ENCODE results near the gene CASZ1.

The CASZ1 gene

GRCh38 chr1:10651389-10651766 is 145.1 kb downstream of the CASZ1 start:
- no peak for DNase-seq (ENCODE audit: low read depth)

GRCh38 chr1:10650556-10651388 is 145.7 kb downstream of the CASZ1 start:
- no peak for DNase-seq (ENCODE audit: low read depth)

DNA sequence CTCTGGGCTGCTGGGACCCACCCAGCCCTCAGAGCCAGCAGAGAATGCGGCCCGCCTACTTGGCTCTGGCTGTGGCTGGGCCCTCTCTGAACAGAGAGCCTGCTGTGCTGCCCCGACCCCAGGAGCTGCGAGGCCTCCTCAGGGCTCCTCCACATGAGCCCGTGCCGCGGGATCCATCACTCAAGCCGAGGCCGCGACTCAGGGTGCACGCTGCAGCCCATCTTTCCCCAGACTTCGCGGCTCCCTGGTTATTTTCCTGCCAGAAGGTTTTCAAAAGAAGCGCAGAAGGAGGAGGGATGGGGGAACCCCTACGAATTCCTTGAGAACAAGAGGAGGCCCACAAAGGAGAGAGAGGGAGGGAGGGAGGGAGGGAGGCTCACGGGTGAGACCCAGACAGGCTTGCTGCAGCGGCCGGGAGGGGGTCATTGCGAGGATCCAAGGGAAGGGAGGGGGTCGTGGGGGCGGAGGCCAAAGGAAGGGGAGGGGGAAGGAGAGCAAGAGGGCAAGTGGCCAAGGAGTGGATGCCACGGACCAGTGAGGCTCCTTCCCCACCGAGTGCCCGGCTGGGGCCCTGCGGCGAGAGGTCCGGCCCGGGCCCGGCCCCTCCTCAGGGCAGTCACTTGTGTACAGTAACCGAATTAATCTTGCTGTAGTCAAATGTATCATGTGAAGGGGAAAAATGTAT is 146.8 kb downstream of the CASZ1 start:
- DNase-seq (ENCODE audit: low read depth): no peak

GRCh38 chr1:10648689-10649516 is 147.5 kb downstream of the CASZ1 start:
- no peak for DNase-seq (ENCODE audit: low read depth)

- no peak for DNase-seq (ENCODE audit: low read depth)
These were observed 148.9 kb downstream of the CASZ1 start for GRCh38 chr1:10647414-10648170.

- DNase-seq (ENCODE audit: low read depth): no peak
These were observed 150.0 kb downstream of the CASZ1 start for GRCh38 chr1:10646347-10646861.

DNA sequence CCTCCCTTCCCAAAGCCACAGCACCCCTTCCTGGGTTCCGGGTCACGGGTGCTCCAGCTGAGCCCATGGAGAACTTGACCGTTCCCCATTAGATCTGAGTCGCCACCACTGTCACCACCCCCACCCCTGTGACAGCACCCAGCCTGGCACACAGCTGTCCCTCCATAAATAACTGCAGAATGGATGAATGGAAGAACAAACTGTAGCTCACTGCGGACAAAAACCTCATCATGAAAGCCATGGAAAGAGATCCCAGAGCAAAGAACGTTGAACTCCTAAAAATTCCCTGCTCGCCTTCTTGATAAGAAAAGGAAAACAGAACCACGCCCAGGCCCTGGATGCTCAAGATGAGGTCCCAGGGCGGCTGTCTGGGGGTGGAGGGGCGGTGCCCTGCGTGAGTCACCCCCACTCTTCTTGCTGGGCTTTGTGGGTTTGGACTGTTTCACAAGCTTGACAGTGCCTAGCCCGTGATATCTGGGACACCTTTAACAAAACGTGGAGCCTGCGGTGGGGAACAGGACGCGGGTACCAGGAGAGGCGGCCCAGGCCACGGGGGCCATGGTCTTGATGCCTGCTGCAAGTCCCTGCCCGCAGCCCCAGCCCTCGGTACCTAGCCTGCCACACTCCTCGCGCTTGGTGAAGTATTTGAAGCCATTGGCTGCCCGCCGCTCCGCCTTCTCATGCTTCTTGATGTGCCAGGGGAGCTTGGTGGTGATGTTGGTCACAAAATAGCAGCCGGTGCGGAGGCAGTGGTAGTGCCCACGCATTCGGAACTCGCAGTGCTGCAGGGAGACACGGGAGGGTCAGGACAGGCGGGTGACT is 151.9 kb downstream of the CASZ1 start:
- DNase-seq (ENCODE audit: low read depth): no peak

GRCh38 chr1:10643607-10644306 is 152.7 kb downstream of the CASZ1 start:
- DNase-seq (ENCODE audit: low read depth): no peak

- DNase-seq (ENCODE audit: low read depth): no peak
These were observed 153.9 kb downstream of the CASZ1 start for GRCh38 chr1:10642403-10643080.

DNA sequence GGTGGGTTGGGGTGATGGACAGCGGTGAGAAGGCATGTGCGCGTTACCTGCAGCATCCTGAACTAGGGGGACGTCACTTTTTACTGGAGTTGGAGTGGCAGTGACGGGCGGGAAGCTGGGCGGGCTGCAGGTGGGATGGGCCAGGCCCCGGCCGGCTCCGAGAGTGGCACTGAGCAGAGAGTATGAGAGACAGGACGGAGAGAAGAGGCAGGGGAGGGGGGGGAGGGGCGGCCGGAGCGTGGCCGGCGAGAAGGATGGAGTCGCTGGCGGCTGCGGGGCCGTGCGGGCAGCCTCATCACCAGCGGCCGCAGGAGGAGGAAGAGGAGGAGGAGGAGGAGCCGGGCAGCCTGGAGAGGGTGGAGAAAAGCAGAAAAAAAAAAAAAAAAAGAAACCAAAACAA is 154.5 kb downstream of the CASZ1 start:
- DNase-seq (ENCODE audit: low read depth): no peak

DNA sequence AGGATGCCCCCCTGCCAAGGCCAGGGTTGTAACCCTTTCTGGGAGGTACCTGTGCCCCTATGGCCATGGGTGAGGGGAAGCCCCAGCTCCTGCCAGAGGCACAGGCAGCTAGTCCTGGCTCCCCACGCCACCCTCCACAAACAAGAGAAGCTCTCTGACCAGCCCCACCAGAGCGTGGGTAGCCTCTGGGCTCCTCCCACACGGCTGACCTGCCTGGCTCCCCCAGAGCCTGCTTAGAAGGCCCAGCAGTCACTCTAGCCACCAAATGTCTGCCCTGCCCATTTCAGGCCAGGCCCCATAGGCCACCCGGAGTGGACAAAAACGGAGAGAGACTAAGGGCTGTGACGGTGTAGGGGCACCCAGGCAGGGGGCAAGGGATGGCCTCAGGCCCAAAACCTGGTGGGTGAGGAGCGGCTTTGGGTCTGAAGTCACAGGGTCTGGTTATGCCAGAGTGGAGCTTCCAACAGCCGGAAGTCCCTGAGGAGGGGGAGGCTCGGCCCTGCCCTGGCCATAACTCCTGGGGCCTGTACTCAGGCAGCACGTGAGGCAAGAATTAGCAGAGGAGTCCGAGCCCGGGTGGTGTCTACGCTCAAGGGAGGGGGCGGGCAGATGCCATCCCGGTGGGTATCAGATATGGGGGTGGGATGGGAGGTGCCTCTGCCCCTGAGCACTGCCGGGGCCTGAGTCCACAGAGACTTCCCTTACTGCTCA is 155.4 kb downstream of the CASZ1 start:
- no peak for DNase-seq (ENCODE audit: low read depth)

DNA sequence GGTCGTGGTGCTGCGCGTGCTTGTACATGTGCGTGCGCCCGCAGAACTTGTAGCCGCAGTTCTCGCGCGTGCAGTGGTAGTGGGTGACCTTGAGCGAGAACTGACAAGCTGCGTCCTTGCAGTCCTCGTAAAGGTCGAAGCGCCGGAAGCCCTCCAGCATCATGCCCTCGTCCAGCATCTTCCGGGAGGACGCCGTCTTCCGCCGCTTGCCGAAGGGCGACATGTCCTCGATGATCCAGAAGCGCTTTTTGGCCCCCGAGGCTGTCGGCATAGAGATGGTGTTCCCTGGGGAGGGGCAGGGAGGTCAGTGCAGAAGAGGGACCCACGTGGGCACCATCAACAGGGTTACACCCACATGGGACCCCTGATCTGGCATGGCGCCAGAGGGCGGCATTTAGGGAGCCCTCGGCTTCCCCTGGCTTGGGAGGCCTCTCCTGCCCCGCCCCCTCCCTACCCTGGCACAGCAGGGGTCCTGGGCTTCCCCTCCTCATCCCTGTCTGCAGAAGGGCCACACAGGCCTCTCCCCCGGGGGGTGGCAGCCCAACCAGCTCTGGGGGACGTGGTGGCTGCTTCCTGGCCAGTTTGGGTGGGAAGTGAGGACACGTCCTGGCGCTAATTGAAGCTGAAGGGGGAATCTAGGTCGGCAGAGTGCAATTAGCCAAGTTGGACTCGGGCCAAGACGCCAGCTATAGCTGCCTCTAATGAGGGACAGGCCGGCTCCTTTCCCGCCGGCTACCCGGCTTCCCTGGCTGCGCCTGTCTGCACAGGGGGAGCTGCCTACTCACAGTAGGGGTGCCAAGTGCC is 156.5 kb downstream of the CASZ1 start:
- no peak for DNase-seq (ENCODE audit: low read depth)

GRCh38 chr1:10639011-10639774 is 157.3 kb downstream of the CASZ1 start:
- no peak for DNase-seq (ENCODE audit: low read depth)

GRCh38 chr1:10638559-10639005 is 157.9 kb downstream of the CASZ1 start:
- DNase-seq (ENCODE audit: low read depth): no peak

DNA sequence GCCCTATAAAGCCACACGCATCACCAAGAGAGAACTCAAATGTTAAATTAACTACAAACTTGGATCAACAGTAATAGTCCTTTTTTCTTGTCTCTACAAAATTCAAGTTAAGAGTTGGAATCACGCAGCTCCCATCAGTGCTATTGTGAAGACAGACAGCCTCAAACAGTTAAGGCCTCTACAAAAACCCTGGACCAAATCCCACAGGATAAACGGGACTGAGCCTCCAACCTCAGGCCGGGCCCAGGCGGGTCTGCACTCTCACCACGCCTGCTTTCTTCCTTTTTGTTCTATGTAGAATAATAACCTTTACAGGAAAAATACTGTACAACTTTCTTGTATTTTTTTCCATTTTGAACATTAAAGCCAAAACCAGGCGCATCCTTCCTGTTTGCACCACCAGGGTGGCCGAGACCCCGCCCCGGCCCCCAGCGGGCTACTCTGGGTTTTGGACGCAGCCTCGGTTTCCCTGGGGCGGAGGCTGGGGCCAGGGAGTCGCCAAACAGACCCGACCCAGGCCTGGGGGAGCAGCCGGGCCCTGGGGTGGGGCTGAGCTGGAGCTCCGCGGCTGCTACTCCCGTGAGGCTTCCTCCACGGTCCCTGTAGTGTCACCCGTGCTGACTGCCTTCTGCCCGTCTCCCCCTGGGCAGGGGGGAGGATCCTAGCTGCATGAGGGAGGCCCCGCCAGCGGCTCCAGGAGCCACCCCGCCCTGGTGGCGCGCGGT is 158.4 kb downstream of the CASZ1 start:
- DNase-seq (ENCODE audit: low read depth): no peak

- DNase-seq (ENCODE audit: low read depth): no peak
These were observed 159.0 kb downstream of the CASZ1 start for GRCh38 chr1:10637400-10637799.

DNA sequence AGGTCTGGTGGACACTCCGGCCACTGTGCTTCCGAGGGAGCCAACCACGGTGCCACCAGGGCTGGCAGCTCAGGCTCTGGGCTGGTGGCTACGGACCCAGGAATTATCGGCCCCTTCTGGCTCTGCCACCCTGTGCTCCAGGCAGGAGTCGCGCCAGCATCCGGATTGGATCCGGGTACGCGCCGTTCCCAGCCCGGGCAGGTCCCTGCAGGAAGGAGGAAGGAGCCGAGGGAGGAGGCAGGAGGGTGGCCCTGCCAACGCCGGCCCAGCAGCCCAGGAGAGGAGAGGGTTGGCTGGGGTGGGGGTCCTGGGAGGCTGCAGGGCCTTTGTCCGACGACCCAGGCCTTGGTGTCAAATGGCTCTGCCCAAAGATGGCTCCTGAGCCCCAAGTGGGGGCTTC is 160.5 kb downstream of the CASZ1 start:
- no peak for DNase-seq (ENCODE audit: low read depth)

Data from stimulated activated CD4-positive, alpha-beta T cell treated with anti-CD3 and anti-CD28 coated beads, Interleukin-2, amount 100 ng/mL, for 4 hours (primary cell).